ENCODE results near the gene BAIAP2. TPM values are rescaled to one million over a fixed set of nuclear protein-coding genes. Genes with fewer than 3 reads are reported as not detected.

The BAIAP2 gene
- polyA plus RNA-seq, 3 donors, result 8.6 to 17.0 (median 11.2) TPM

DNA sequence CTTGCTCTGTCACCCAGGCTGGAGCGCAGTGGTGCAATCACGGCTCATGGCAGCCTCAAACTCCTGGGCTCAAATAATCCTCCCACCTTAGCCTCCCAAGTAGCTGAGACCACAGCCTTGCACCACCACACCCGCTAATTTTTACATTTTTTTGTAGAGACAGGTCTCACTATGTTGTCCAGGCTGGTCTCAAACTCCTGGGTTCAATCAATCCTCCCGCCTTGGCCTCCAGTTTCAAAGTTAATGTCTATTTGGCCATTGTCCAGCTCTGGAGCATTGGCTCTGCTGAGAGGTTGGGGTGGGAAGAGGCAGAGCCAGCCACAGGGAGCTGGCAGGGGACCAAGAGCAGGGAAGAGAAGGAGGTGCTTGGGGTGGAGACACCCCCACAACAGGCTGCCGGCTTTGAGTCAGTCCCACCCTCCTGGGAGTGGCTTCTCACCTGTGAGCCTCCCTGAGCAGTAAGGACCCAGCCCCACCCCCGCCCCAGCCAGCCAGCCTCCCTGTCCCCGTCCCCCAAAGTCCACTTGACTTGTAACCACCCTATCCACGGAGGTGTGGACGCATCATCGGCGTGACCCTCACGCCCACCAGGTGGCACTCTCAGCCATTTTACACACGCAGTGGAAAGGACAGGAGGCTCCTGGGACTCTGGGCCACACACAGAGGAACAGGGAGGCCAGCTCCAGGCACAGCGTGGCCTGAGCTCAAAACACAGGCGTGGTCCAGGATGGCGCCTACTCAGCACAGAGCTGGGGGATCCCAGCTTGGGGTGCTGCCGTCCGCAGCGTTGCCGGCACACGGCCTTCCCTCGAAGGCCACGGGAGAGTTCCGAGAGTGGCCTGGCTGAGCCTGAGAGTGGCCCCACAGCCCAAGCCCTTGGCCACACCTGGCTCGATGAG lies 107.6 kb downstream of the BAIAP2 start:
- Mint-ChIP-seq H3K4me1 (peaks cover 17% of the 10 kb centered on the region), H3K4me3 (peak overlapping the region in 1 of 2 donors; percentile 11), H3K9me3 (peaks cover 0 to 7% (median 2%) of the 10 kb centered on the region in 7 donors), H3K36me3 (peaks cover 8 to 19% of the 10 kb centered on the region in 2 donors), H3K27me3 (ENCODE audit: low read depth in 3 of 3) (peaks cover 1 to 4% (median 2%) of the 10 kb centered on the region in 3 donors), H3K27ac (peak overlapping the region in 1 of 7 donors; percentile 46)
- no peak overlapping the region for H2AFZ ChIP-seq (ENCODE audit: insufficient read depth, low read depth, low read length, poor library complexity, severe bottlenecking)
- no peak overlapping the region for H3K4me3 ChIP-seq (replicated peaks in 1 of 3; ENCODE audit: low read depth in 2 of 3, low read length in 3 of 3)
- H3K36me3 ChIP-seq (replicated peaks in 1 of 2; ENCODE audit: control insufficient read depth in 1 of 2, insufficient read depth in 2 of 2, low read length in 2 of 2), result no peaks in the 10 kb centered on the region
- H3K9ac ChIP-seq (ENCODE audit: insufficient read depth, low read length, poor library complexity, severe bottlenecking), result no peak overlapping the region
- WGBS (ENCODE audit: insufficient coverage), result 59% methylated on average over 22 of the region's 25 CpGs
- intact Hi-C loops (cut with micrococcal nuclease), result loop anchor here (1.0 to 5.0 kb wide), 7 partner anchors 45 to 340 kb away; partner anchors contain the start of gene CEP131 (in 1 of the 2)
- DNase-seq, result peak; percentile 82 to 84 (median 83)
- no peaks in the 10 kb centered on the region for H3K27me3 ChIP-seq (ENCODE audit: control insufficient read depth in 2 of 2, insufficient read depth in 2 of 2, low read length in 2 of 2)
- peaks cover 1% of the 10 kb centered on the region for H3K79me2 ChIP-seq (ENCODE audit: insufficient read depth, low read length)
- peaks cover 47% of the 10 kb centered on the region for H4K20me1 ChIP-seq (ENCODE audit: insufficient read depth, low read length)
- TF ChIP-seq, protein P1, sequence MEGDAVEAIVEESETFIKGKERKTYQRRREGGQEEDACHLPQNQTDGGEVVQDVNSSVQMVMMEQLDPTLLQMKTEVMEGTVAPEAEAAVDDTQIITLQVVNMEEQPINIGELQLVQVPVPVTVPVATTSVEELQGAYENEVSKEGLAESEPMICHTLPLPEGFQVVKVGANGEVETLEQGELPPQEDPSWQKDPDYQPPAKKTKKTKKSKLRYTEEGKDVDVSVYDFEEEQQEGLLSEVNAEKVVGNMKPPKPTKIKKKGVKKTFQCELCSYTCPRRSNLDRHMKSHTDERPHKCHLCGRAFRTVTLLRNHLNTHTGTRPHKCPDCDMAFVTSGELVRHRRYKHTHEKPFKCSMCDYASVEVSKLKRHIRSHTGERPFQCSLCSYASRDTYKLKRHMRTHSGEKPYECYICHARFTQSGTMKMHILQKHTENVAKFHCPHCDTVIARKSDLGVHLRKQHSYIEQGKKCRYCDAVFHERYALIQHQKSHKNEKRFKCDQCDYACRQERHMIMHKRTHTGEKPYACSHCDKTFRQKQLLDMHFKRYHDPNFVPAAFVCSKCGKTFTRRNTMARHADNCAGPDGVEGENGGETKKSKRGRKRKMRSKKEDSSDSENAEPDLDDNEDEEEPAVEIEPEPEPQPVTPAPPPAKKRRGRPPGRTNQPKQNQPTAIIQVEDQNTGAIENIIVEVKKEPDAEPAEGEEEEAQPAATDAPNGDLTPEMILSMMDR (IDR thresholded peaks at IDR 0.05), result peak; percentile 76
- H3K9me3 ChIP-seq (replicated peaks in 1 of 2; ENCODE audit: control insufficient read depth in 1 of 2, insufficient read depth in 1 of 2, low read length in 2 of 2), result no peaks in the 10 kb centered on the region
- no peak overlapping the region for H3K27ac ChIP-seq (ENCODE audit: low read depth in 1 of 2, low read length in 2 of 2)
- H3K4me1 ChIP-seq (ENCODE audit: control insufficient read depth in 1 of 2, insufficient read depth in 2 of 2, low read length in 2 of 2), result peaks cover 4 to 18% of the 10 kb centered on the region in 2 donors
- no peak overlapping the region for H3K4me2 ChIP-seq (replicated peaks; ENCODE audit: extremely low read depth, low read length, poor library complexity, severe bottlenecking)

DNA sequence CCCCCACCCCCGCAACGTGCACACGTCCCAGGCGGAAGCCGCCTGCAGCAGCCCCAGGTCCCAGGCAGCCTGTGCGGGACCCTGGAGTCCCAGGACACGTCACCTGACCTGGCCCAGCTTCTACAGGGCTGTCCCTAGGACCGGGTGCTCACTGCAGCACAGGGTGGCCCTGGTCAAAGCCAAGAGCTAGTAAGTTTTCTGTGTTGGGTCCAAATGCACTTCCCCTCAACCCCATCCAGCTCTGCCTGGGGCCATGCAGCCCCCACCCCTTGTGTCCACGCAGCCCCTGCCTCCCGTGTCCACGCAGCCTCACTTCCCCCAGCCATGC lies 108.2 kb downstream of the BAIAP2 start:
- TF ChIP-seq, protein P1 (IDR thresholded peaks at IDR 0.05), result no peak
- Histone ChIP-seq H3K36me3 (replicated peaks in 1 of 2; ENCODE audit: control insufficient read depth in 1 of 2, insufficient read depth in 2 of 2, low read length in 2 of 2) (no peaks in the 10 kb centered on the region), H3K9ac (ENCODE audit: insufficient read depth, low read length, poor library complexity, severe bottlenecking) (no peak overlapping the region), H3K9me3 (replicated peaks in 1 of 2; ENCODE audit: control insufficient read depth in 1 of 2, insufficient read depth in 1 of 2, low read length in 2 of 2) (no peaks in the 10 kb centered on the region), H3K4me2 (replicated peaks; ENCODE audit: extremely low read depth, low read length, poor library complexity, severe bottlenecking) (no peak overlapping the region), H3K79me2 (ENCODE audit: insufficient read depth, low read length) (peaks cover 4% of the 10 kb centered on the region), H3K27ac (ENCODE audit: low read depth in 1 of 2, low read length in 2 of 2) (no peak overlapping the region), H3K4me1 (ENCODE audit: control insufficient read depth in 1 of 2, insufficient read depth in 2 of 2, low read length in 2 of 2) (peaks cover 4 to 19% of the 10 kb centered on the region in 2 donors), H3K27me3 (ENCODE audit: control insufficient read depth in 2 of 2, insufficient read depth in 2 of 2, low read length in 2 of 2) (no peaks in the 10 kb centered on the region), H4K20me1 (ENCODE audit: insufficient read depth, low read length) (peaks cover 41% of the 10 kb centered on the region), H3K4me3 (replicated peaks in 1 of 3; ENCODE audit: low read depth in 2 of 3, low read length in 3 of 3) (no peak overlapping the region), H2AFZ (ENCODE audit: insufficient read depth, low read depth, low read length, poor library complexity, severe bottlenecking) (no peak overlapping the region)
- 91% methylated on average over 8 of the region's 11 CpGs for WGBS (ENCODE audit: insufficient coverage)
- Mint-ChIP-seq H3K9me3 (peaks cover 0 to 7% (median 2%) of the 10 kb centered on the region in 7 donors), H3K36me3 (peaks cover 8 to 19% of the 10 kb centered on the region in 2 donors), H3K4me1 (peaks cover 18% of the 10 kb centered on the region), H3K4me3 (no peak overlapping the region), H3K27ac (peak overlapping the region in 1 of 7 donors; percentile 3), H3K27me3 (ENCODE audit: low read depth in 3 of 3) (peaks cover 1 to 4% (median 2%) of the 10 kb centered on the region in 3 donors)
- DNase-seq, result no peak
- intact Hi-C loops (cut with micrococcal nuclease), result loop anchor here (2.0 to 5.0 kb wide), 5 partner anchors 44 to 339 kb away; partner anchors contain the start of gene CEP131 (in 1 of the 2)
